SJCRH30 (cell line): ENCODE results near the gene EMC10. TPM values are rescaled to one million over a fixed set of nuclear protein-coding genes. Genes with fewer than 3 reads are reported as not detected.
"Not testable (repeated sequence)": the region's sequence is repeated elsewhere in the genome, so short reads cannot be mapped to it uniquely, and the experiment has no call there.

Experiments used
- DNase-seq, 2 experiments: peaks; one replicate each; pipeline ENCODE4 v3.0.0-alpha.2; 2015 to 2020
- H3K27ac ChIP-seq: fragments of 250-450 bp; sonication (Bioruptor Pico); 2 replicates; pipeline ENCODE4 v1.5.1; 2020; ENCODE audit warnings: mild to moderate bottlenecking, moderate library complexity
- H3K27me3 ChIP-seq: fragments of 250-450 bp; sonication (Bioruptor Pico); 2 replicates; pipeline ENCODE4 v1.5.1; 2020; ENCODE audit warnings: mild to moderate bottlenecking, moderate library complexity
- H3K36me3 ChIP-seq: fragments of 250-450 bp; sonication (Bioruptor Pico); 2 replicates; pipeline ENCODE4 v1.5.1; 2020; ENCODE audit warnings: mild to moderate bottlenecking, moderate library complexity
- H3K4me1 ChIP-seq: fragments of 250-450 bp; sonication (Bioruptor Pico); 2 replicates; pipeline ENCODE4 v1.5.1; 2020; ENCODE audit warnings: mild to moderate bottlenecking, moderate library complexity
- H3K4me3 ChIP-seq: fragments of 250-450 bp; sonication (Bioruptor Pico); 2 replicates; pipeline ENCODE4 v1.5.1; 2020; ENCODE audit warnings: mild to moderate bottlenecking, moderate library complexity
- H3K9me3 ChIP-seq: fragments of 250-450 bp; sonication (Bioruptor Pico); replicated peaks from 2 replicates; pipeline ENCODE4 v1.5.1; 2020; ENCODE audit warnings: mild to moderate bottlenecking, moderate library complexity
- total RNA-seq: library from RNA; depleted of rRNA; stranded (reverse); fragments of >200 nt; shearing (Covaris generic); gene quantifications from 2 replicates; pipeline ENCODE4 v1.2.3, GENCODE V29; 2014

Gene EMC10
- total RNA-seq, 1 experiment from 2014 or later = 52.7 TPM

DNA sequence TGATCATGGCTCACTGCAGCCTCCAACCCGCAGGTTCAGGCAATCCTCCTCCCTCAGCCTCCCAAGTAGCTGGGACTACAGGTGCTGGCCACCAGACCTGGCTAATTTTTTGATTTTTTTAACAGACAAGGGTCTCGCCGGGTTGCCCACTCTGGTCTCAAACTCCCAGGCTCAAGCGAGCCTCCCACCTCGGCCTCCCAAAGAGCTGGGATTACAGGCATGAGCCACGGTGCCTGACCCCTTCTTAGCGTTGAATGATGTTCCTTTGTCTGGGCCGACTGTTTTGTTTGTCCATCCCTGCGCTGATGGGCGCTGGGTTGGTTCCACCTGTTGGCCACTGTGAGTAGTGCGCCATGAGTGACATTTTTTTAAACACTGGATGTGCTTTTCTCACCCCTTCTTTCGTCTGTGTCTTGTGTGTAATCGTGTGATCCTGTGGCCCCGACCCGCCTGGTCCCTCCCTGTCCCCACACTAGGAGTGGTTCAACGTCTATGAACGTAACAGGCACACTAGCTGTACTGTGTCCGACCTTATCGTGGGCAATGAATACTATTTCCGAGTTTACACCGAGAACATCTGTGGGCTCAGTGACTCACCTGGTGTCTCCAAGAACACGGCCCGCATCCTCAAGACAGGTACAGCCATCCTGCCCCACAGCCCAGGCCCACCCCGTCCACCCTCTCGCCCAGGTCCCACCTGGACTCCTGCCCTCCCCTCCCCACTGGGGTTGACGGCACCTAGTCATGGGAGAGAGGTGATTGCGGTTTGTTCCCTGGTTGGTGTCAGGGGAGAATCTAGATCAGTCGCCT is 15.0 kb upstream of the EMC10 start:
- DNase-seq = peak; percentile 60 to 84
- Histone ChIP-seq H3K9me3 (no peaks in the 10 kb centered on the region), H3K4me1 (peaks cover 14% of the 10 kb centered on the region), H3K36me3 (no peaks in the 10 kb centered on the region), H3K4me3 (no peak overlapping the region), H3K27ac (no peak overlapping the region), H3K27me3 (no peaks in the 10 kb centered on the region)

DNA sequence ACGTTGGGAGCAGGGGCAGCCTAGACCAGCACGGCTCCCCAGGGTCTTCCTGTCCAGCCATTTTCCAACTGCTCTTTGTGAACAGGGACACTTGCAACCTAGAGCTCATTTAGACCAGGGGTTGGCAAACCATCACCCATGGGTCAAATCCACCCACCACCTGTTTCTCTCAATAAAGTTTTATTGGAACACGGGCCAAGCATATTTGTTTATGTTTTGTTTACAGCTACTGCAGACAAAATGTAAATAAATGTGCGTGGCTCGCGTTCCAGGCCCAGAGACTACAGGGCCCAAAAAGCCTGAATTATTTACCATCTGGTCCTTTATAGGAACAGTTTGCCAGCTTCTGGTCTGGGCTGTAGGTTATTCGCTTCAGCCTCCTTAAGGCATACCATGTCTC is 13.3 kb upstream of the EMC10 start:
- Histone ChIP-seq H3K27ac (no peak overlapping the region), H3K9me3 (no peaks in the 10 kb centered on the region), H3K4me3 (no peak overlapping the region), H3K4me1 (peaks cover 23% of the 10 kb centered on the region), H3K27me3 (no peaks in the 10 kb centered on the region), H3K36me3 (no peaks in the 10 kb centered on the region)
- DNase-seq = no peak

DNA sequence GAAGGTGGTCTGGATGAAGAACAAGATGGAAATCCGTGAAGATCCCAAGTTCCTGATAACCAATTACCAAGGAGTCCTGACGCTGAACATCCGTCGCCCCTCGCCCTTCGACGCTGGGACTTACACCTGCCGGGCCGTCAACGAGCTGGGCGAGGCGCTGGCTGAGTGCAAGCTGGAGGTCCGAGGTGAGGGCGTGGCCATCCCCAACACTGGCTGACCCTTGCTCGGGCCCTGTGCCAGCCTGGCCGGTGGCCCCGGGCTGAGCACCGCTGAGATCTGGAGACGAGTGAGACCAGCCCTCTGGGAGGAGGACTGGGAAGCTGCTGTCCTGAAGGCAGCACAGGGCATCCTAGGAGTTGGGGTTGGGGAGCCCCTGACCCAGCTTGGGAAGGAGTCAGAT is 12.0 kb upstream of the EMC10 start:
- no peaks in the 10 kb centered on the region for H3K36me3 ChIP-seq
- peaks cover 23% of the 10 kb centered on the region for H3K4me1 ChIP-seq
- DNase-seq = no peak
- no peaks in the 10 kb centered on the region for H3K9me3 ChIP-seq
- H3K4me3 ChIP-seq = no peak overlapping the region
- H3K27me3 ChIP-seq = no peaks in the 10 kb centered on the region
- no peak overlapping the region for H3K27ac ChIP-seq

DNA sequence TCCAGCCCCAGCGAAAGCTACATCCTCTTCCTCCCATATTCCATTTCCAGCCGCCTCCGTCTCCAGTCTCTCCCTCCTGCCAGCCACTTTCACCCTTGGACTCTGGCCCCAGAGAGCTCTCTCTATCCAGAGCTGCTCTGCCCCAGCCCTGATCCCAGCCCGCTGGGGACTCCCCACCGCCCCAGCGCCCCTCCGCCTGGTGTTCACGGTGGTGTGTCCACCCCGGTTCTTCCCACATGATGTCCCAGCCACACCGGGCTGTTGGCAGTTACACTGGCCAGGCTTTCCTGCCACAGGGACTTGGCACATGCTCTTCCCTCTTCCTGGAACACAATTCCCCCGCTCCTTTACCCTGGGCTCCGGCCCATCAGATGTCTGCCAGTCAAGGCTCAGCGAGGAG is 11.3 kb upstream of the EMC10 start:
- Histone ChIP-seq H3K4me3 (no peak overlapping the region), H3K4me1 (peaks cover 21% of the 10 kb centered on the region), H3K27ac (no peak overlapping the region), H3K36me3 (no peaks in the 10 kb centered on the region), H3K9me3 (no peaks in the 10 kb centered on the region), H3K27me3 (no peaks in the 10 kb centered on the region)
- DNase-seq = no peak

DNA sequence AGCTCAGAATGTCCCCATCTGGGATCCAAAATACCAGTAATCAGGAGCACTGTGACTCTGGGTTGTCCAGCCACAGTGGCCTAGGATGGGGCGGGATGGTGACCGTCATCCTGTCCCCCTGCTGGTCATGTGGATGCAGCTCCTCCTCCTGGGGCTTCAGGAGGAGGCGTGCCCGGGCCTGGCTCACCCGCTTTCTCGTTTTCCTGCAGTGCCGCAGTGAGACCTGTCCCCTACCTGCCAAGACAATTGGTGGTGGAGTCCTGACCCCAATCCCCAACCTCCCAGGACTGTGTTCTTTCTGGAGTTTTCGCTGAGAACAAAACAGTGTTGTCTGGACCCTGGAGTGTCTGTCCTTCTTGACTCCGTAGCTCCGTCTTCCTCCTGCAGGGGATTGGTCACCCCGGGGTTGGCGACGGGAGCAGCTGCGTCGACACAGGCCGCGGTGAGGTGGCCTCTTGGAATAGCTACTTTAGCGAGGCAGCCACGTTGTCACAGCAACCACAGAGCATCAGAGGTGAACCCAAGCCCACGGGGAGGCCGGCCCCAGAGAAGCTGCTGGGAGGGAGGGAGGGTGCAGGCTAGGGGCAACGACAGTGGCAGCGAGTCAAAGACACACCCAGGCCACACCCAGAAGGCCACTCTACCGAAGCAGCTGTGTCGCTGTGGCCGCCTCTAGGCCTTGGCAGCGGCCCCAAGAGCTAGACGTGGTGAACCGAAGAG is 10.2 kb upstream of the EMC10 start:
- DNase-seq = peak; percentile 95
- peak overlapping the region; percentile 71 for H3K27ac ChIP-seq

DNA sequence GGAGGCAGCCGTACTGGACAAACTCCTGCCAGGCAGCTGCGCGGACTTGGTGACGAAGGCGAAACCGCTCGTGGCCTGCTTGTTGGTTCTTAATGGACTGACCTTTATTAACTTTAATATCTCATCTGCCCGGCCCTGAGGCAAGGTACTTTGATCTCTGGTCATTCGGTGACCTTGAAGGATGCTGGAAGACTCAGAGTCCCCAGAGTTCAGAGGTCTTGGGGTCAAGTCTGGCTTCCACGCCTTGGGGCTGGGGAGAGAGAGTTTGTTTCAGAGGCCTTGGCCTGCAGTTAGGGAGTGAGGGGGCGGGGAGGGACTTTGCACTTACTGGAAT is 9.6 kb upstream of the EMC10 start:
- peak overlapping the region; percentile 45 for H3K4me3 ChIP-seq
- H3K27ac ChIP-seq = peak overlapping the region; percentile 71
- H3K36me3 ChIP-seq = no peaks in the 10 kb centered on the region
- DNase-seq = peak in 1 of 2 experiments; percentile 31
- H3K27me3 ChIP-seq = no peaks in the 10 kb centered on the region
- peaks cover 14% of the 10 kb centered on the region for H3K4me1 ChIP-seq
- H3K9me3 ChIP-seq = no peaks in the 10 kb centered on the region

More for the DNA sequence above, 10.2 kb upstream of the EMC10 start:
- H3K36me3 ChIP-seq = no peaks in the 10 kb centered on the region
- H3K27me3 ChIP-seq = no peaks in the 10 kb centered on the region
- H3K4me3 ChIP-seq = peak overlapping the region; percentile 45
- H3K9me3 ChIP-seq = no peaks in the 10 kb centered on the region
- H3K4me1 ChIP-seq = peaks cover 14% of the 10 kb centered on the region

DNA sequence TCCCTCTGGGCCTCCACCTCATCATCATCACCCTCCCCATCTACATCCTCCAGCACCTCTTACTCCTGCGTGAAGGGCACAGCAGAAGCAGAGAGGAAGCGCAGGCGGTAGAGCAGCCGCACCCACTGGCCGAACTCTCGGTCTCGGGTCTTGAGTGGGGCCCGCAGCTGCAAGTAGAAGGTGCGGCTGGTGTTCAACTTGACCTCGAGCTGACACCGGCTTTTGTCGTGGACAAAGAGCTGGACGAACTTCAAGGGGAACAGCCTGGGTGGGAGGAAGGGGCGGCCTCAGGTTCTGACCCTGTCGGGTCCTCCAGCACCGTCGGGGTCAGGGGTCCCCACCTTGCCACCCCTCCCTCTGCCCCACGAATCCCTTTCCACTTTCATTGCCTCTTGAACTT is 8.7 kb upstream of the EMC10 start:
- no peak for DNase-seq
- Histone ChIP-seq H3K27me3 (no peaks in the 10 kb centered on the region), H3K9me3 (no peaks in the 10 kb centered on the region), H3K4me3 (no peak overlapping the region), H3K4me1 (peaks cover 14% of the 10 kb centered on the region), H3K36me3 (no peaks in the 10 kb centered on the region), H3K27ac (no peak overlapping the region)

DNA sequence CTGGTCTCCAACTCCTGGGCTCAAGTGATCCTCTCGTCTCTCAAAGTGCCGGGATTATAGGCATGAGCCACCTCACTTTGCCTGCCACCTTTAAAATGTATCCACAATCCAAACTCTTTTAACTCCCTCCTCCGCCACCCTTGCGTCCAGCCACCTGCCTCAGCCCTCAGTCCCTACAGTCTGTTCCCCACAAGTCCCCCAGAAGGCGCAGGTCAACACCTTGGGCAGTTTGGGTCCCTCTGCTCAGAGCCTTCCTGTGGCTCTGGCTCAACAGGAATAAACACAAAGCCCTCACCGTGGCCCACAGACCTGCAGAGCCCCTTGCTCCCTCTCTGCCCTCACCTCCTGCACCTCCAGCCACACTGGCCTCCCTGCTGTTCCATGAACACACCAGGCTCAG is 7.5 kb upstream of the EMC10 start:
- H3K4me1 ChIP-seq = peaks cover 14% of the 10 kb centered on the region
- no peaks in the 10 kb centered on the region for H3K9me3 ChIP-seq
- DNase-seq = no peak
- H3K4me3 ChIP-seq = no peak overlapping the region
- H3K36me3 ChIP-seq = no peaks in the 10 kb centered on the region
- no peaks in the 10 kb centered on the region for H3K27me3 ChIP-seq
- no peak overlapping the region for H3K27ac ChIP-seq

DNA sequence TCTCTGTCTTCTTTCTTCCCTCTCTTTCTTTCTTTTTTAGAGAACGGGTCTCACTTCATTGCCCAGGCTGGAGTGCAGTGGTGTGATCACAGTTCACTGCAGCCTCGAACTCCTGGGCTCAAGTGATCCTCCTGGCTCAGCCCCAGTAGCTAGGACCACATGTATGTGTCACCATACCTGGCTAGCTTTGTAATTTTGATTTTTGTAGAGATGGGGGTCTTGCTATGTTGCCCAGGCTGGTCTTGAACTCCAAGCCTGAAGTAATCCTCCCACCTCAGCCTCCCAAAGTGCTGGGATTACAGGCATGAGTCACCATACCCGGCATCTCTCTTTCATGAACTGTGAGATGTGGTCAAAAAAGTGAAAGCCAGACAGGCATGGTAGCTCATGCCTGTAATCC is 3.0 kb upstream of the EMC10 start:
- H3K4me1 ChIP-seq, H3K27ac ChIP-seq, H3K27me3 ChIP-seq, H3K36me3 ChIP-seq, DNase-seq, H3K4me3 ChIP-seq, H3K9me3 ChIP-seq: not testable (repeated sequence)

DNA sequence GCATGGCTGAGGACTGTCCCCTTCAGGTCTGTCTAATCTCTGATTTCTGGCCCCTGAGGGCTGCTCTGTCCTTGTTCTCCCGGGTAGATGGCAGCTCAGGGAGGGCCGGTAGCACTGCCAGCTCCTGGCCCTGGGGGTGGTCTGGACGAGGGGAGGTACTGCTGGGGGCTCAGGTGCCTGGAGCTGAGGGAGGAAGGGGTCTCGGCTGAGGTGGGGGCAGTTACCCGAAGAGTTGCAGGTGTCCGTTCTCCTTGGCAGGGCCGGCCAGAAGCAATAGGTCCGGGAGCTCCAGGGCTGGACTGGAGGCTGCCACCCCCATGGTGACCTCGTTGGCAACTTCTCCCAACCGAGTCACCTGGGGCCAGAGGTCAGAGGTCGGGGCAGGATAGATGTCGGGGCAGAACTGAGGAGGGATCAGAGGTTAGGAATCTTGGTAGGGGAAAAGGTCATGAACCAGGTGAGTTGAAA is 1.2 kb upstream of the EMC10 start:
- H3K4me1 ChIP-seq = no peaks in the 10 kb centered on the region; the same call in 1 of the 2 replicates
- H3K4me3 ChIP-seq = no peak overlapping the region
- DNase-seq = no peak
- H3K27ac ChIP-seq = no peak overlapping the region
- no peaks in the 10 kb centered on the region for H3K9me3 ChIP-seq
- H3K27me3 ChIP-seq = no peaks in the 10 kb centered on the region
- no peaks in the 10 kb centered on the region for H3K36me3 ChIP-seq

DNA sequence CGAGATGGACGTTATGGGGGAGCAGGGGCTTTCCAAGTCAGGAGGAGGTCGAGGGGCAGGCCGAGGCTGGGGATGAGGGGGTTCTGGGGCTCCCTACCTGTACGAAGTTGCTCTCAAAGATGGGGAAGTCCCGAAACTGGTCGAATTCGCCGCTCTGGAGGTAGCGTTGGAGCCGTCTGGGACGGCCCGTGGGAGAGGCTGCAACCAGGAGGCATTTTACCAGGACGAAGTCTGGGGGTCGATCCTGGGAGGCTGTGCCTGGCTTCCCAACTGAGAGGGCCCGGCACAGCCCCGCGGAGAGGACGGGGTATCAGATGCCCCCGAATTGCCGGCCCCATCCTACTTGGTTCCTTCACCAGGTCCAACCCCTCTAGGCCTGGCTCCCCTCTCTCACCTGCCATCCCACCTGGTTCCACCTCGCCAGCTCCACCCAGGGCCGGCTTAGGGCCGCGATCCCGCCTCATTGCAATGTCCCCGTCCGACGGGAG is 527 bp upstream of the EMC10 start:
- H3K36me3 ChIP-seq = no peaks in the 10 kb centered on the region
- no peaks in the 10 kb centered on the region for H3K9me3 ChIP-seq
- no peaks in the 10 kb centered on the region; the same call in 1 of the 2 replicates for H3K4me1 ChIP-seq
- DNase-seq = no peak
- H3K27ac ChIP-seq = no peak overlapping the region
- H3K27me3 ChIP-seq = no peaks in the 10 kb centered on the region
- H3K4me3 ChIP-seq = peak overlapping the region; percentile 79

DNA sequence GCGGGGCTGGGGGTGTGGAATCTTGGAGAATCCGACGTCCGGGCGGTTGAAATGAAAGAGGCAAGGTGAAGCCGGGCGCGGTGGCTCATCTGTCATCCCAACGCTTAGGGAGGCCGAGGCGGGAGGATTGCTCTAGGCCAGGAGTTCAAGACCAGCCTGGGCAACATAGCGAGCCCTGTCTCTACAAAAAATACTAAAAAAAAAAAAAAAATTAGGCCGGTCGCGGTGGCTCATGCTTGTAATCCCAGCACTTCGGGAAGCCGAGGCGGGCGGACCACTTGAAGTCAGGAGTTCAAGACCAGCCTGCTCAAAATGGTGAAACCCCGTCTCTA is 566 bp downstream of the EMC10 start:
- H3K27ac ChIP-seq = no peak overlapping the region
- no peaks in the 10 kb centered on the region for H3K27me3 ChIP-seq
- peak overlapping the region; percentile 79 for H3K4me3 ChIP-seq
- DNase-seq = no peak
- no peaks in the 10 kb centered on the region for H3K36me3 ChIP-seq
- H3K4me1 ChIP-seq = no peaks in the 10 kb centered on the region; the same call in 1 of the 2 replicates
- H3K9me3 ChIP-seq = no peaks in the 10 kb centered on the region

DNA sequence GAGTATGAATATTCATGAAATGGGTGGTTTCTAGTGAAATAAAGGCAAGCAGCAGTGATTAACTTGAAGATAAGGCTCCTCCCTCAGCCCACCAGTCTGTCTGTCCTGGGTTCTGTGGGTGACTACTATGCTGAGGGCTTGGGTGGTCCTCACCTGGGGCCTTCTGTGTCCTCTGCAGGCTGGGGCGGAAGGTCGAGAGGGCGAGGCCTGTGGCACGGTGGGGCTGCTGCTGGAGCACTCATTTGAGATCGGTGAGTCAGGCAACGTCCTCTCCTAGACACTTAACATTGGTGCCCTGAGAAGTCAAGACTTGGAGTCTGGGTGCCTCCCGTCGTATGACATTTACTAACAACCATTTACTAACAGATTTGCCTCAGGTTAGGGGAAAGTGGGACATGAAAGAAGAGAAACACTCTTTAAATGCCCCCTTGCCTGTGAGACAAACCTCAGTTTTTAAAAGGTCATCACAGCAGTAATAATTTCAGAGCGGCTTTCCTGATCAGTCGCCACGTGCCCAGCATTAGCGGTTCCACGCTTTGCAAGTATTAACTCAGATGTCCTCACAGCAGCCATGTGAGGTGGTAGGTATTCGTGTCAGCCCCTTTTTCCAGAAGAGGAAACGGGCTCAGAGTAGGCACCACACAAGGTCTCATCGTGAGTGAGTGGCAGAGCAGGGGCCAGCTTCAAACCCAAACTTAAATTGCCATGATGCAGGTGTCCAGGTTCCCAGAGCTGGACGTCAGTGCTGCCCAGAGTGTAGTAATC is 1.6 kb downstream of the EMC10 start:
- DNase-seq = no peak
- Histone ChIP-seq H3K4me1 (no peaks in the 10 kb centered on the region; the same call in 1 of the 2 replicates), H3K4me3 (no peak overlapping the region), H3K27ac (no peak overlapping the region), H3K9me3 (no peaks in the 10 kb centered on the region), H3K27me3 (no peaks in the 10 kb centered on the region), H3K36me3 (no peaks in the 10 kb centered on the region)

DNA sequence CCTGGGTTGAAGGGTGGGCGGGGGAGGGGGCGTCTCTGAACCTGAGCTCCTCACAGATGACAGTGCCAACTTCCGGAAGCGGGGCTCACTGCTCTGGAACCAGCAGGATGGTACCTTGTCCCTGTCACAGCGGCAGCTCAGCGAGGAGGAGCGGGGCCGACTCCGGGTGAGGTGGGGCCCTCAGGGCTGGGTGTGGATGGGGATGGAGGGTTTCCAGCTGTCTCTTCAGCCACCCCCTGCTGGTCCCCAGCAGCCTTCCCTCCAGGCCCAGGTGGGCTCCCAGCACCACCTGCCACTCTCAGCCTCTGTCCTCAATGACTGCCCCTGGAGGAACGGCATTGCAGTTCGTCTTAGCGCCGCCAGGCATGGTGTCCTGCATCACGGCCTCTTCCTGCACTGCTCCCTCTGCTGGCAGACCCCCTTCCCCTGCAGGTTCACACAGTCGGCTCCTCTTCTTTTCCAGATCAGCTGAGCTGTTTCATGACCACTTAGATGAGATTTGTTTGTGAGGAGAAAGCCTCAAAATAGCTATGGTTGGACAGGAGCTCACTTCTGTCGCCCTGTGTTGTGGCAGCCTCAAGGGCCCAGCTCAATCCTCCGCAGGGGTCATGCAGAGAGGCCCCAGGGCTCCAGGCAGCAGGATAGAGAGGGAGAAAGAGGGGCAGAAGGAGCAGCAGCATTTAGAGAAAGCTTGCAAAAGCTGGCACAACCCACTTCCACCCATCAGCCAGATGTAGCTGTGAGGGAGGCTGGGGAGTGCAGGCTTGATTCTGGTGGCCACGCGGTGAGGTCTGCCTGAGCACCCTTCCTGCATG is 2.8 kb downstream of the EMC10 start:
- Histone ChIP-seq H3K4me3 (no peak overlapping the region), H3K9me3 (no peaks in the 10 kb centered on the region), H3K4me1 (no peaks in the 10 kb centered on the region; the same call in 1 of the 2 replicates), H3K36me3 (no peaks in the 10 kb centered on the region), H3K27me3 (no peaks in the 10 kb centered on the region), H3K27ac (no peak overlapping the region)
- DNase-seq = peak; percentile 73 to 77
